GM12874 (cell line): ENCODE data around the gene PHLPP2.

Experiments
- TF ChIP-seq, protein P1 (sequence below): IDR thresholded peaks from 2 replicates; pipeline ENCODE4 v1.5.1; 2011; ENCODE audit warnings: low read depth, mild to moderate bottlenecking, control low read depth, low read length, moderate library complexity; ENCODE audit not compliant: insufficient read depth

Gene PHLPP2

DNA sequence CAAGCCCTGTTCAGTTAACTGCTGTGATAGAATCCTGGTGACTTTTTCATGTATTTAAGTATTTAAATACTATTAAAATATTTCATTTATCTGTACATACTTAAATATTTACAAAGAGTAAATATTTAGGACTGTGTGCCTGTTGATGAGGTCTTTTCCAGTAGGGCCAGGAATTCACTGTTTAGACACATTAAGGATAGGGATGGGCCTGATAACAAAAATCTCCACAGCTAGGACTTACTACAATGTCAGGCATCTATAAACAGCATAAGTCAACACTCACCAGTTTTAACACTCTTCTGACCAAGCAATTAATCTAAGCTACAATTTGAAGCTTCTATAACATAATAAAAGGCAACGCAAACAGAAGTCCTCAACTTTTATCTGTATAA, 50.9 kb downstream of the PHLPP2 start:
- TF ChIP-seq, protein P1, sequence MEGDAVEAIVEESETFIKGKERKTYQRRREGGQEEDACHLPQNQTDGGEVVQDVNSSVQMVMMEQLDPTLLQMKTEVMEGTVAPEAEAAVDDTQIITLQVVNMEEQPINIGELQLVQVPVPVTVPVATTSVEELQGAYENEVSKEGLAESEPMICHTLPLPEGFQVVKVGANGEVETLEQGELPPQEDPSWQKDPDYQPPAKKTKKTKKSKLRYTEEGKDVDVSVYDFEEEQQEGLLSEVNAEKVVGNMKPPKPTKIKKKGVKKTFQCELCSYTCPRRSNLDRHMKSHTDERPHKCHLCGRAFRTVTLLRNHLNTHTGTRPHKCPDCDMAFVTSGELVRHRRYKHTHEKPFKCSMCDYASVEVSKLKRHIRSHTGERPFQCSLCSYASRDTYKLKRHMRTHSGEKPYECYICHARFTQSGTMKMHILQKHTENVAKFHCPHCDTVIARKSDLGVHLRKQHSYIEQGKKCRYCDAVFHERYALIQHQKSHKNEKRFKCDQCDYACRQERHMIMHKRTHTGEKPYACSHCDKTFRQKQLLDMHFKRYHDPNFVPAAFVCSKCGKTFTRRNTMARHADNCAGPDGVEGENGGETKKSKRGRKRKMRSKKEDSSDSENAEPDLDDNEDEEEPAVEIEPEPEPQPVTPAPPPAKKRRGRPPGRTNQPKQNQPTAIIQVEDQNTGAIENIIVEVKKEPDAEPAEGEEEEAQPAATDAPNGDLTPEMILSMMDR, result no peak

DNA sequence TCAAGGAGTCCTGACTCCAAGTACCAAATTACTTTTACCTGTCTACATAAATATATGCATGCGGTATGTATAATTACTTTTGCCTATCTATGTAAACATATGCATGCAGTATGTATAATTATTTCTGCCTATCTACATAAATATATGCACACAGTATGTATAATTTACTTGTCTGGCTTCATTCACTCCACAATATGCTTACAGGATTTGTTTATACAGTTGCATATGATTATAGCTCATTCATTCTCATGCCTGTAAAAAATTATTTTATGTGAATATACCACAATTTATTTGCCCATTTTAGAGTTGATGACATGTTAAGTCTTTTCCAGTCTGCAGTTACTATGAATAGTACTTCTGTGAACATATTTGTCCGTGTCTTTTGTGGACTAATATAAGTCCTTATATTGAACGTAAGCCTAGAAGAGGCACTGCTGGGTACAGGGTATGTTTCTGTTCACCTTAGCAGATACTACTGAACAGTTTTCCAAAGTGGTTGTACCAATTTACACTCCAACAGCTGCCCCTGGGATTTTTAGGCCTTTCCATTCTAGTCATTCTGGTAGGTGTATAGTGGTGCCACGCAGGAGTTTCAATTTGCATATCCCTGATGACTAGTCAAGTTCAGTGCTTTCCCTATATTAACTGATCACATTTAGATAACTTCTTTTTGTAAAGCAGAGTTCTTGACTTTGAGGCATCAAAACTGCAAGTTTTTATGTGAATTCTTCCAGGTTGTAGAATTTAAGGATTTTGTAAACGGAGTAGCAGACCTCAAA, 51.5 kb downstream of the PHLPP2 start:
- TF ChIP-seq, protein P1, result no peak

DNA sequence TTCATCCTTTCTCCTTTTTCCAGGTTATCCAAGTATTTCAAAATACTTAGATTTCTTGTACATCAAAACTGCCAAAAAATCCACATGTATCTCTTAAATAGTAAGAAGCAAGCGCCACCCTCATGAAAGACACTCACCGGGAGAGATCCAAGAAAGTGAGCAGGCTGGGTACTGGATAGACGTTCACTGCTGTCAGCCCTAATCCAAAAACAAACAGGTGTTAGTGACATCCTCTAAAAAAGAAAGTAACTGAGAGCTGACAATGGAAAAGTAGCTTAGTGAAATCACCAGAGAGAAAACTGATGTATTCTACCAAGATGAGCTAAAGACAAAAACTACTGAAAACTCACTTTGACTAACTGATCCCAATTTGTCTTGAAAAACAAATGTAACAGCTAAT, 52.4 kb downstream of the PHLPP2 start:
- TF ChIP-seq, protein P1, result no peak

DNA sequence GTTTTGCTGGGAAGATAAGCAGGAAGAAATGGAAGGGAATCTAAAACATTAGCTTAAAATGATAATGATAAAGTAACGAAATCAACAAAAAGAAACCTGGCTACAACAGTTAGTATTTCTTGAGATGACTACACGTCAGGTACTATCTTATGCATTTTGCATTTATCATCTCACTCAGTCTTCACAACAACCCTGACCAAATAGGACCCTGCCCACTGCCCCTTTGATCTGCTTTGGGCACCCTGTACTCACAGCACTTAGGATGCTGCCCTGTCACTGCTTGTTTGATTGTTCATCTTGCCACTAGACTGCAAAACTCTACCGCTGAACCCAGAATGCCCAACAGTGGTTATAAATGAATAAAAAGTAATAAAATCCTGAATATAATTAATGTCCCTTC, 53.3 kb downstream of the PHLPP2 start:
- TF ChIP-seq, protein P1, result no peak

DNA sequence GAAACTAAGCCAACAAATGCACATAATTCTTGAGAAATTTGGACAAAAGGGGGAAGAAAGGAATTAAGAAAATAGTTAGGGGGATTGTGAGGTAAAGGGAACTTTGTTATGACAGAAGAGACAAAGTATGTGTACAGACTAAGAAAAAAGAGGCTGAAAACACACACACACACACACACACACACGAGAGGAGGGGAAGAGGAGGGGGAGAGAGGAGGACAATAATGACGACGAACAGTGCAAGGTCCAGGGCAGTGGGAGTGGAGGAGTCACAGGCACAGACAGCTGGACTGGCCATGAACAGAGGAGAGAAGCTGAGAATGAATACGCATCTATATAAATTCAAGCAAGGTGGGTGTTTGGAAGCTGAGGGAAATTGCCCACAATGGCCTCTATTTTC, 54.0 kb downstream of the PHLPP2 start:
- TF ChIP-seq, protein P1, result no peak

DNA sequence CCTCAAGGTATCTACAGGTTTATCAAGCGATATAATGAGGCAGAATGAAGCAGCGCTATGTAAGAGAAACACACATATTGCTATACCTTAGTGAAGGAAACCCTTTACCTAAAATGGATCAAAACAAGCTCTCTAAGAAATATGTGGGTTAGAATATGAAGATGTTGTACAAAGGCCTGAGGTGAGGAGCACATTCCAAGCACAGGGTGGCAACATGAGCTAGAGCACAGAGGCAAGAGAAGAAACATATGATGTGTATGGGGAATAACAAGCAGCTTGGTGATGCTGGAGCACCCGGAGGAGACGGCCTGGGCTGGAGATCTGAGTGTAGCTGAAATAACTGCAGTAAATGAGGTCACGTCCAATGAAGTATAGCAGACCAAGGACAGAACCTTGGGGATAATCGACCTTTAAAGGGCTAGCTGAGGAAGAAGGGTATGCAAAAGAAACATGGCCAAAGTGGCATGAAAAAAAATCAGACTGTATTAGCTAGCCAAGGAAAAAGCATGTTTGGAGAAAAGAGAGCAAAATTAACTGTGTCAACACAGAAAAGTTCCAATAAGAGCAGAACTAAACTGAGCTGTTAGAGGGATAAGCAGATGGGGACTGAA, 54.5 kb downstream of the PHLPP2 start:
- TF ChIP-seq, protein P1, result no peak

DNA sequence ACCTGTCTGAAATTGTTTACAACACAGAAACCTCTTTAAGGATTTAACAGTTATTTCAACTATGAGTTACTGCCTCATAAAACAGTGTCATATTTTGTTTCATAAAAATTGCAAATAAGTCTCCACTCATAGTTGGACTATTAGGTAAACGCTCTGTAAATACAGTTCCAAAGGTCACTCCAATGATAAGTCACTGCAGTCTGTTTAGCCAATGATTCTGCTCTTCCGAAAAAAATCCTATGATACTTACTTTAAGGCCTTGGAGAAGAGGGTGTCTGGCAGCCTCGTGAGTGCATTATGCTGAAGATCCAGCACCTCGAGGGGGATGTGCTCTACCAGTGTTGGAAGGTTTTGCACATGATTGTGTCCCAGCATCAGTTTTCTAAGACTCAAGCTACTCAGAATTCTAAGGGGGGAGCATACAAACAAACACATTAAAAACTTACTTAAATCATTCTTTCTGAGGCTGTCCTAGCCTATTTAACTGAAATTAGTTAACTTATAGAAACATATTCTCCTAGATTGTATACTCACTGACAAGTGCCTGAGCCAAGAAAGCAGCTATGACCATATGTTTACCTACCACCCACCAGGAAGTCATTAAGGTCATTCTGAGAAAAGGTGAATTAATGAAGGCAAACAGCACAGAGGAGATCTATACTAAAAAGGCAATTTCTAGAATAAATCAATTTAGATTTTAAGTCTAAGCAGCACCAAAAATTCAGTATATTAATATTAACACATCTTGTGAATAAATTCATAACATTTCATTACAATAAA, 57.4 kb downstream of the PHLPP2 start:
- TF ChIP-seq, protein P1, result no peak
